NCI-H187 (cell line): ENCODE data around the gene PTPRD.

Experiments used
- DNase-seq, 2 experiments: peaks; one replicate each; lab custom pipeline; 2025; lab: John Stamatoyannopoulos, UW

Gene PTPRD

GRCh38 chr9:10612641-10613398 lies at the start of gene PTPRD:
Gene PTPRD (minus strand): TSS chr9:10613002.
- peak in 1 of 2 experiments; percentile 16 for DNase-seq

- no peak for DNase-seq
Measured at GRCh38 chr9:10661994-10662393, 49.2 kb upstream of the PTPRD start.

DNA sequence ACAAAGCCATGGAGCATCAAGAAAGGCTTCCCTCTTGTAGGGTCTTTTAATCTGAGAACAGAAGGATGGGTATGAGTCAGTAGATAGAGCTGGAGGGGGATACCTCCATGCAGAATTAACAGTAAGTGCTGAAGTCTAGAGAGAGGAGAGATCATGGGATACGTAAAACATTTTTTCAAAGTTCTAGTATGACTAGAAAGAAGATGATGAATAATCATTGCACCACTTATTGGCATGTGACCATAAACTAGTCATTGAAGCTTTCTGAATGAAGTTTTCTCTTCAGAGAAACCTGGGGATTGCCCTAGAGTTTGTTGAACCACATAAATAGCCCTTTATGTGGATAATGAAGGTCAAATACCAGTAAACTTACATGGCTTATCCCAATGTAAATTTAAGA lies 48.6 kb upstream of the PTPRD start:
- DNase-seq: no peak

GRCh38 chr9:10651012-10651411 lies 38.2 kb upstream of the PTPRD start:
- DNase-seq: no peak

- DNase-seq: no peak
Measured at GRCh38 chr9:10649076-10649475, 36.3 kb upstream of the PTPRD start.

DNA sequence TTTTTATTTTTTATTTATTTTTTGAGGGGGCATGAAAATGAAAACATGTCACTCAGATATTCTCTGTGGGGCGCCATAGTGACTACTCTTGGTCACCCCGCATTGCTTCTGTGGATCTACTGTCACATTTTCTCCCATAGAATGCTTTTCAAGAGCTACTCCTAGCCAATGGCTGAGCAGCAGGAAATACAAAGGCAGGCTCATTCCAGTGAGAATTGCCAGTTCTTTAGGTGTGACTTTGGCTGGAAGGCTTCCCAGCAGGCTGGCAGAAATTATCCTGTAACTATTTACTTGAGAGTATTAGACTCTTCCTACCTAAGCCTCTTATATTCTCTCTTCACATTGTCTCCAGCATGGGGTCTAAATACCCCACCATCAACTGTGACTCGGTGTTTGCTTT lies 21.0 kb upstream of the PTPRD start:
- no peak for DNase-seq

DNA sequence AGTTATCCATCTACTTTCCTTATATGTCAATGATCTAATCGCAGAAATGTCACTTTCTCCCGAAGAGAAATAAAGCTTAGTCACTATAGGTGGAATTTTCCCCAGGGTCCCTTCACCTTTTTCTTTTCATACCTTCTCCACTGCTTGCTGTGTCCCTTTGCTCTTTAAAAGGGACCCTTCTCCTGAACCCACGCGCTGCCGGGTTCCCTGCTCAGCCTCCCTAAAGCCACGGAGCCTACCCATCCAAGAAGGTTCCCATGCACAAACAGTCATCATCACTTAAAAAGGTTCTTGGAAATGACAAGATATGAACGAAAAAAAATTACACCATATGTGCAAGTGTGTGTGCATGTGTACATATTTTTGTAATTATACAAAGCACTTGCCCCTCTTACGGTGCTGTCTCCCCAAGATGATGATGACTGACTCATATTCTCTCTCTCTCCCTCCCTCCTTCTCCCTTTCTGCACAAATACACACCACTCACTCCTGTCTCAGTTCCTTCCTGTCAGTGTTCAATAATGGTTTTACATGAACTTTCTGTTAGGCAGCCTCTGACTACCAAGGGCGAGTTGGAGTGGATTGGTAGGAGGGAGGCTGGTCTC lies 1.5 kb upstream of the PTPRD start:
- no peak for DNase-seq

DNA sequence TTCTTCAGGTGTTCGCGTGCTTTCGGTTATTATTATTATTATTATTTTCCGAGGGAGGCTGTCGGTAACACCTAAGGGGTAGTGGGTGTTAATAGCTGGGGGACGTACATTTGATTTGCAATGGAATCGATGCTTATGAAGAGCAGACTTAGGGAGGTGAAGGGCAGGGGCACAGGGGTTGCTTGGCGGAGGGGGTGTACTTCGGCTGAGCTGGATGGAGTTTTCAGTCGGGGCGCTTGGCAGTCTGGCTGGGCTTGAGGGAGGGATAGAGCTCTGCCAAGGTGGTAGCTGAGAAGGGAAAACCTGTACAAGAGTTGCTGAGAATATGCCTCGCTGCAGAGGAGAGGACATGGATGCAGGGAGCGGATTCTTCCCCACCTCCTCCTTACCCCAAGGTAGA lies 617 bp upstream of the PTPRD start:
- no peak for DNase-seq

- DNase-seq: no peak
Measured at GRCh38 chr9:10605388-10605787, 7.4 kb downstream of the PTPRD start.

DNA sequence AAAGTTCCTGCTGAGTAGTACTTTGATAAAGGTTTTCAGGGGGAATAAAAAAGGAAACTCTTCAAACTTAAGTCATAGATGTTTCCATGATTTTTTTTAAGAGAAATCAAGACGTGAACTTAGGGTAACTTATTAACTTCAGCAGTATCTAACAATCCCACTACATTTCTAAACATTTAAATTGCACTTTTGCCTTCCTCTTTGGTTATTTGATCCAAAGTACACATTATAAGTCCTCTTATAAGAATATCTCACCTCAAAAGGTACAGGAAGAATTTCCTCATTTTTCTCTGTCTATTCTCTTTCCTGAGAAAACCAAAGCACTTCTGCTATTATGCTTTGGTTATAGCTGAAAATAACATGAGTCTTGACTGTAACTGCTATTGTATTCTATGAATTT lies 7.9 kb downstream of the PTPRD start:
- DNase-seq: no peak

- no peak for DNase-seq
Measured at GRCh38 chr9:10597801-10598200, 15.0 kb downstream of the PTPRD start.

DNA sequence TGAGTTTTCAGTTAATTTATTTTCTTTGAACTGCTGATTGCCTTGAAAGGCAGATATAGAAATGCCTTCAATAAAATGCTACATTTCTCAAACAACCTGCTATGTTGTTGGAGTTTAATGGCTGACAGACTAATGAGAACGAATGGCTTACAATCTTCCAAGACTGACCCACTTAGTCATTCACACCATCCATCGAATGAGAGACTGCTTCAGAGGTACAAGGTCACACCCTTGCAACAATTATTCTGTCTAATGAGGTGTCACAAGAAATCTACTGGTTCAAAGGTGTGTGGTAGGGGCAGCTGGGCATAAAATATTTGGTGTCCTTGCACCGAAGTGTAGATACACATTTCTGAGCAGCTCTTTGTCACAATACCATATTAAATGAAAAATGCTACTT lies 18.3 kb downstream of the PTPRD start:
- no peak for DNase-seq

- no peak for DNase-seq
Measured at GRCh38 chr9:10586407-10586806, 26.4 kb downstream of the PTPRD start.

DNA sequence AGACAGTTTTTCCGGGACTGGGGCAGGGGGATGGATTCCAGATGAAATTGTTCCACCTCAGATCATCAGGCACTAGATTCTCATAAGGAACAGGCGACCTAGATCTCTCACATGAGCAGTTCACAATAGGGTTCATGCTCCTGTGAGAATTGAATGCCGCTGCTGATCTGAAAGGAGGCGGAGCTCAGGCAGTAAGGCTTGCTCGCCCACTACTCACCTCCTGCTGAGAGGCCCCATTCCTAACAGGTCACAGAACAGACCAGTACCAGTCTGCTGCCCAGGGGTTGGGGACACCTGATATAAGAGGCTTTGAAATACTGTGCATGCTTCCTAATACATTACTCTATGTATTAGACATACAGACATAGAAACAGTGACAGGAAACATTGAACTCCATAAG lies 41.1 kb downstream of the PTPRD start:
- DNase-seq: no peak

DNA sequence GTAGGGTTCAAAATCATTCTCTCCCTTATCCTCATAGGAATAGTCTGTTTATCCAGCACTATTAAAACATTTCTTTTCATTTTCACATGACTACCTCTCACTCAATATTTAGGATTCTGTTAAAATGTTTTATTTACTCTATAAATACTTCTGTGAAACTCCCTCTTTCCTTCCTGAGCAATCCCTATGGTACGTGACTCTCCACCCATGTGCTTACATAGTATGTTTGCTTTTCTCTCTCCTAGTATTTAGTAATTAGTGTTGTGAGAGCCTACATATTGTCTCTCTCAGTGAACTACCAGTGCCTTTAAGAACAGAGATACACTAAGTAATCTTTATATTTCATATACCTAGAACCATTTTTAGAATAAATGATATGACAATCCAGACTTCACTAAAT lies 46.0 kb downstream of the PTPRD start:
- DNase-seq: no peak

- DNase-seq: no peak
Measured at GRCh38 chr9:10562581-10563343, 50.0 kb downstream of the PTPRD start.

GRCh38 chr9:10548348-10548747 lies 64.5 kb downstream of the PTPRD start:
- no peak for DNase-seq

DNA sequence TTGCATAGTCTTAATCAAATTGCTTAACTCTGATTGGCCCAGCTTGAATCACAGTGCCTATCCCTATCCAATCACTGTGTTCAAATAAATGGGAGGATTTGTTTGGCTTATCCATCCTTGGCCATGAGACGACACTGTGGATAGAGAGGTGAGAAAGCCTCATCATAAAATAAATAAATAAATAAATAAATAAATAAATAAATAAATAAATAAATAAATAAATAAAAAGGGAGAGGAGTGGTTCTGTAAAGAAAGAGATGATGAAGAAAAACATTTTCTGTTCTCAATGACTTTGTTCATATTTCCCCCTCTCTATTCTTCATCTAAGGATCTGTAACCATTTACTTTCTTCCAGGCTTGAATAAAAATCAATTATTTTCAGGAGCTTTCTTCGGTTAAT lies 74.7 kb downstream of the PTPRD start:
- no peak for DNase-seq

DNA sequence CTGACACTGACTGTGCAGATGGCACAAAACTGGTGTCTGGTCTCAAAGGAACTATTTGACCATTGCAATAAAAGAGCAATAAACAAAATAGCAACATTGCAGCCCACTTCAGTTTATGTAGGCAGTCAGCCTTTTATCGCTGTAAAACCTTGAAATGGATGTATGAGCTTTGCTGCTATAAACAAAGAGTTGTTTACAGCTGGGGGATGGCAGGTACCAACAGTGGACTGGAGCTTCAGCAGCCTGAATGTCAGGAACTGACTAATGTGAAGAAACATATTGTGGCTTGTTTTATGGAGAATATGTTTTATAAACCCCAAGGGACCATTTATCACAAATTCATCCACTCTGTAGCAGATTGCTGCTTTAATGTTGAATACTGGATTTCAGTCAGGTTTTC lies 78.0 kb downstream of the PTPRD start:
- DNase-seq: no peak

DNA sequence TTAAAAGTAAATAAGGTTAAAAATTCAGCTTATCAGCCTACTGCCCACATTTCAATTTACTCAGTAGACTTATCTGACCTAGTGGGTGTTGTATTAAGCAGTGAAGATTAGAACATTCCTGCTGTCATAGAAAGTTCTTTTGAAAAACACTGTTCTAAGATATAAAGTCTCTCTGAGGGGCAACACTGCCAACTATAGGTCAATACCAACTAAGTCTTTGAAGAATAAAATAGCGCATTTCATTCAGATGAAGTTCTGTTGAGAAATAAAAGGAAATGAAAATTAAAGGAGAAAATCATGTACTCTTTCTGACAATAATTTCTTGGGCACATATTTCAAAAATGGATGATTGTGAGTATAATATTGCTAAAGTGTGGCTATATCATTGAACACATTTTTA lies 86.8 kb downstream of the PTPRD start:
- no peak for DNase-seq

GRCh38 chr9:10523164-10523563 lies 89.6 kb downstream of the PTPRD start:
- no peak for DNase-seq

GRCh38 chr9:10512144-10512543 lies 100.7 kb downstream of the PTPRD start:
- DNase-seq: no peak

DNA sequence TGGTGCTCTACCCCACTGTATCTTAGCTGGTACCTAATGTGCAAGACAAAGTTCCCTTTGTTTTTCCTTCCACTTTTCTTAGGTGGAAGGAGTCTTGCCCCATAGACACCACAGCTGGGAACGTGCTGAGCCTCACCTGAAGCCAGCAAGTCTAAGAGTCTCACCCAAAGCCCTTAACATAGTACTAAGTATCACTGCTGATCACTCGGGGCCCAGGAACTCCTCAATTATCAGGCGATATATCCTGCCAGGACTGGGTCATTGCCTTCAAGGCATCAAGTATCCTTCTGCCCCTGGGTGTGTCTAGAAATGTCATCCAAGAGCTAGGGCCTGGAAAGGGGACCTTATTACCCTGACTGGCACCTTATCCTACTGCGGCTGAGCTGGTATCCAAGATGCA lies 123.9 kb downstream of the PTPRD start:
- no peak for DNase-seq
